OCI-LY7 (cell line): ENCODE measurements around the gene CRTAC1. TPM values are rescaled to one million over a fixed set of nuclear protein-coding genes. Genes with fewer than 3 reads are reported as not detected.

ENCODE experiments used
- BruUV-seq: library from RNA; stranded (reverse); fragments of 400-500 nt; replicated peaks from 2 replicates; lab custom pipeline; 2021; lab: Mats Ljungman, UMichigan
- CTCF ChIA-PET: fragments of 300-600 bp; sonication (Branson Sonifier 250); formaldehyde crosslinking; loops from one replicate; lab custom pipeline; 2022; ENCODE audit warnings: antibody characterized with exemption; ENCODE audit not compliant: unreplicated experiment; lab: Charles Lee
- POLR2A ChIA-PET: fragments of 300-600 bp; sonication (Branson Sonifier 250); formaldehyde crosslinking; loops from one replicate; lab custom pipeline; 2022; ENCODE audit warnings: antibody characterized with exemption; lab: Charles Lee
- DNase-seq: peaks from one replicate; pipeline ENCODE4 v3.0.0-alpha.2; 2015; ENCODE audit warnings: low spot score
- H2AFZ ChIP-seq: fragments of 200-600 bp; sonication (generic), shearing (Covaris generic); 2 replicates; pipeline ENCODE4 v1.6.1; 2014; ENCODE audit warnings: mild to moderate bottlenecking, antibody characterized with exemption, low read length, moderate library complexity
- H3K27ac ChIP-seq: fragments of 200-600 bp; sonication (generic); 2 replicates; pipeline ENCODE4 v1.5.1; 2014; ENCODE audit warnings: mixed run types, low read depth, mild to moderate bottlenecking, moderate library complexity, low read length, inconsistent platforms; ENCODE audit not compliant: poor library complexity, severe bottlenecking
- H3K36me3 ChIP-seq: fragments of 200-600 bp; sonication (generic); 2 replicates; pipeline ENCODE4 v1.6.1; 2014; ENCODE audit warnings: mild to moderate bottlenecking, antibody characterized with exemption, low read length, moderate library complexity, mixed read lengths; ENCODE audit not compliant: insufficient read depth
- H3K4me1 ChIP-seq: fragments of 200-600 bp; sonication (generic); 2 replicates; pipeline ENCODE4 v1.5.1; 2014; ENCODE audit warnings: mild to moderate bottlenecking, low read length; ENCODE audit not compliant: insufficient read depth, poor library complexity, severe bottlenecking
- H3K4me2 ChIP-seq: fragments of 200-600 bp; sonication (generic); 2 replicates; pipeline ENCODE4 v1.6.1; 2014; ENCODE audit warnings: mild to moderate bottlenecking, low read length
- H3K4me3 ChIP-seq: fragments of 200-600 bp; sonication (generic); 2 replicates; pipeline ENCODE4 v1.5.1; 2014; ENCODE audit warnings: mild to moderate bottlenecking, low read depth, low read length; ENCODE audit not compliant: poor library complexity, severe bottlenecking
- H3K79me2 ChIP-seq: fragments of 200-600 bp; sonication (generic); 2 replicates; pipeline ENCODE4 v1.6.1; 2016; ENCODE audit warnings: low read depth, mild to moderate bottlenecking, low read length, moderate library complexity, mixed read lengths; ENCODE audit not compliant: insufficient read depth
- H3K9me2 ChIP-seq: fragments of 200-600 bp; sonication (generic); 2 replicates; pipeline ENCODE4 v1.6.1; 2016; ENCODE audit warnings: mild to moderate bottlenecking, low read length, mixed read lengths; ENCODE audit not compliant: insufficient read depth
- H3K9me3 ChIP-seq: fragments of 200-600 bp; sonication (generic); 2 replicates; pipeline ENCODE4 v1.6.1; 2014; ENCODE audit warnings: mild to moderate bottlenecking, mixed run types, low read length, mixed read lengths
- H4K20me1 ChIP-seq: fragments of 200-600 bp; sonication (generic); 2 replicates; pipeline ENCODE4 v1.6.1; 2014; ENCODE audit warnings: mild to moderate bottlenecking, antibody characterized with exemption, low read length, moderate library complexity, mixed read lengths; ENCODE audit not compliant: insufficient read depth
- CTCF ChIP-seq: fragments of 200-600 bp; sonication (generic); conservative IDR thresholded peaks from 2 replicates; pipeline ENCODE4 v1.5.1; 2014; ENCODE audit warnings: mild to moderate bottlenecking, antibody characterized with exemption, low read length, moderate library complexity, mixed read lengths
- EZH2phosphoT487 ChIP-seq: fragments of 200-600 bp; sonication (generic); IDR thresholded peaks from 2 replicates; pipeline ENCODE4 v1.6.1; 2018; ENCODE audit warnings: low read depth, borderline replicate concordance, mild to moderate bottlenecking, mixed run types, antibody characterized with exemption, low read length, moderate library complexity, mixed read lengths
- intact Hi-C: fragments of 100-400 bp; cut with micrococcal nuclease; formaldehyde crosslinking; loops from one replicate; pipeline ENCODE4 v1.10.0; 2022; ENCODE audit not compliant: unreplicated experiment
- total RNA-seq, 2 experiments: library from RNA; depleted of rRNA in 1 of 2; stranded (reverse); fragments of >200 nt in 1 of 2; shearing (Covaris generic) in 1 of 2; gene quantifications; 2 replicates each; pipeline ENCODE4 v1.2.3, GENCODE V29; 2014 to 2022

Gene CRTAC1
- total RNA-seq, 2 experiments from 2014 or later, result not detected

- Histone ChIP-seq H3K9me2 (no peaks in the 10 kb centered on the region), H4K20me1 (no peaks in the 10 kb centered on the region), H3K4me3 (no peak overlapping the region), H3K36me3 (no peaks in the 10 kb centered on the region), H3K4me2 (no peak overlapping the region), H3K4me1 (no peaks in the 10 kb centered on the region), H3K27ac (no peak overlapping the region), H3K79me2 (no peaks in the 10 kb centered on the region), H3K9me3 (no peaks in the 10 kb centered on the region), H2AFZ (no peak overlapping the region)
- ChIA-PET CTCF (no interaction called here), POLR2A (interaction anchor here (0.6 kb wide), 1 partner anchor 383 kb away, joined by 3 read pairs; no protein-coding TSS in a partner anchor)
- no peak for TF ChIP-seq CTCF
- TF ChIP-seq EZH2phosphoT487, result no peak
- no peak for DNase-seq
- no TSS peak for BruUV-seq
- intact Hi-C loops, result no loop called here
These were observed 16.6 kb downstream of the CRTAC1 start for GRCh38 chr10:98013776-98014175.

GRCh38 chr10:98013122-98013521, 17.3 kb downstream of the CRTAC1 start:
- Histone ChIP-seq H4K20me1 (no peaks in the 10 kb centered on the region), H2AFZ (no peak overlapping the region), H3K4me1 (no peaks in the 10 kb centered on the region), H3K36me3 (no peaks in the 10 kb centered on the region), H3K27ac (no peak overlapping the region), H3K9me3 (no peaks in the 10 kb centered on the region), H3K9me2 (no peaks in the 10 kb centered on the region), H3K4me2 (no peak overlapping the region), H3K4me3 (no peak overlapping the region), H3K79me2 (no peaks in the 10 kb centered on the region)
- peak; percentile 35 for TF ChIP-seq CTCF
- no peak for TF ChIP-seq EZH2phosphoT487
- intact Hi-C loops, result no loop called here
- BruUV-seq, result no TSS peak
- no peak for DNase-seq
- CTCF ChIA-PET, result no interaction called here
- POLR2A ChIA-PET, result interaction anchor here (0.6 kb wide), 1 partner anchor 383 kb away, joined by 3 read pairs; no protein-coding TSS in a partner anchor

GRCh38 chr10:98012644-98013043, 17.8 kb downstream of the CRTAC1 start:
- no peaks in the 10 kb centered on the region for H3K79me2 ChIP-seq
- no peaks in the 10 kb centered on the region for H3K9me2 ChIP-seq
- H4K20me1 ChIP-seq, result no peaks in the 10 kb centered on the region
- no peak for DNase-seq
- H3K36me3 ChIP-seq, result no peaks in the 10 kb centered on the region
- intact Hi-C loops, result no loop called here
- CTCF ChIA-PET, result no interaction called here
- H2AFZ ChIP-seq, result no peak overlapping the region
- TF ChIP-seq CTCF (no peak), EZH2phosphoT487 (no peak)
- no peaks in the 10 kb centered on the region for H3K9me3 ChIP-seq
- no TSS peak for BruUV-seq
- POLR2A ChIA-PET, result no interaction called here
- H3K4me1 ChIP-seq, result no peaks in the 10 kb centered on the region
- H3K4me3 ChIP-seq, result no peak overlapping the region
- H3K27ac ChIP-seq, result no peak overlapping the region
- no peak overlapping the region for H3K4me2 ChIP-seq
